Inflammatory macrophage treated with lipopolysaccharide for 1 hour (primary cell): ENCODE results near the gene CLCNKA.
"Not testable (repeated sequence)": the region's sequence is repeated elsewhere in the genome, so short reads cannot be mapped to it uniquely, and the experiment has no call there.

Source experiments
- DNase-seq, 2 donors: peaks; one replicate each; pipeline ENCODE4 v3.0.0-alpha.2; 2020 to 2022

CLCNKA gene

GRCh38 chr1:16021681-16022080, at the start of gene CLCNKA:
Gene CLCNKA (plus strand): TSS chr1:16022036. CDS start chr1:16022620, 584 bp downstream.
- DNase-seq, result no peak

GRCh38 chr1:15972409-15972808, 49.4 kb upstream of the CLCNKA start:
- no peak for DNase-seq

- no peak for DNase-seq
Observed at GRCh38 chr1:15973772-15974171, 48.1 kb upstream of the CLCNKA start.

GRCh38 chr1:15974855-15975254, 47.0 kb upstream of the CLCNKA start:
- DNase-seq, result peak; percentile 20 to 47

GRCh38 chr1:15975358-15975804, 46.5 kb upstream of the CLCNKA start:
- peak; percentile 79 to 84 for DNase-seq

- DNase-seq, result peak; percentile 91 to 97
Observed at GRCh38 chr1:15975805-15976680, 45.8 kb upstream of the CLCNKA start, which contains the start of gene ZBTB17. Gene ZBTB17 (minus strand): TSS chr1:15976101. CDS start chr1:15948495, 27,606 bp downstream.

- not testable (repeated sequence) for DNase-seq
Observed at GRCh38 chr1:15977947-15978346, 43.9 kb upstream of the CLCNKA start.

- no peak for DNase-seq
Observed at GRCh38 chr1:15981679-15982078, 40.2 kb upstream of the CLCNKA start.

- no peak for DNase-seq
Observed at GRCh38 chr1:15983275-15983674, 38.6 kb upstream of the CLCNKA start.

GRCh38 chr1:15985611-15986297, 36.1 kb upstream of the CLCNKA start:
- DNase-seq, result peak; percentile 38 to 51

- no peak for DNase-seq
Observed at GRCh38 chr1:15988856-15989736, 32.7 kb upstream of the CLCNKA start.

- DNase-seq, result no peak
Observed at GRCh38 chr1:15989776-15990175, 32.1 kb upstream of the CLCNKA start.

- DNase-seq, result no peak
Observed at GRCh38 chr1:15991427-15992186, 30.2 kb upstream of the CLCNKA start.

- DNase-seq, result no peak
Observed at GRCh38 chr1:15992187-15992553, 29.7 kb upstream of the CLCNKA start.

GRCh38 chr1:15992582-15993500, 29.0 kb upstream of the CLCNKA start:
- DNase-seq, result no peak

- DNase-seq, result no peak
Observed at GRCh38 chr1:15993666-15994065, 28.2 kb upstream of the CLCNKA start.

- no peak for DNase-seq
Observed at GRCh38 chr1:15994081-15994480, 27.8 kb upstream of the CLCNKA start.

GRCh38 chr1:15994590-15995351, 27.1 kb upstream of the CLCNKA start:
- peak; percentile 63 to 82 for DNase-seq

- no peak for DNase-seq
Observed at GRCh38 chr1:15997076-15997585, 24.7 kb upstream of the CLCNKA start.
